ENCODE measurements around the gene SYNGR2. TPM values are rescaled to one million over a fixed set of nuclear protein-coding genes. Genes with fewer than 3 reads are reported as not detected.

The SYNGR2 gene
- total and polyA plus RNA-seq, 4 experiments from 2014 or later = 60.3 to 234 (median 103) TPM

GRCh38 chr17:78204387-78205123 lies 36.2 kb downstream of the SYNGR2 start:
- ChIA-PET POLR2A (ENCODE audit: partially characterized antibody) (no interaction called here), CTCF (ENCODE audit: partially characterized antibody) (no interaction called here)
- intact Hi-C loops (cut with micrococcal nuclease) = no loop called here
- Mint-ChIP-seq H3K4me1 (no peaks in the 10 kb centered on the region), H3K27ac (peak overlapping the region in 1 of 7 donors; percentile 22), H3K9me3 (no peaks in the 10 kb centered on the region), H3K36me3 (no peaks in the 10 kb centered on the region), H3K27me3 (no peaks in the 10 kb centered on the region), H3K4me3 (no peak overlapping the region)
- Histone ChIP-seq H3K4me3 (ENCODE audit: low read length in 2 of 2) (no peak overlapping the region), H3K27me3 (ENCODE audit: insufficient read depth, low read length) (no peaks in the 10 kb centered on the region), H3K36me3 (ENCODE audit: insufficient read depth, low read length) (no peaks in the 10 kb centered on the region), H3K4me1 (ENCODE audit: insufficient read depth, low read length) (no peaks in the 10 kb centered on the region), H3K27ac (ENCODE audit: low read depth, low read length) (no peak overlapping the region), H3K9me3 (ENCODE audit: control insufficient read depth in 1 of 2, low read length in 2 of 2) (no peaks in the 10 kb centered on the region)
- no peak for DNase-seq

GRCh38 chr17:78205124-78205775 lies 36.9 kb downstream of the SYNGR2 start:
- Histone ChIP-seq H3K4me3 (ENCODE audit: low read length in 2 of 2) (no peak overlapping the region), H3K27me3 (ENCODE audit: insufficient read depth, low read length) (no peaks in the 10 kb centered on the region), H3K36me3 (ENCODE audit: insufficient read depth, low read length) (no peaks in the 10 kb centered on the region), H3K27ac (ENCODE audit: low read depth, low read length) (no peak overlapping the region), H3K9me3 (ENCODE audit: control insufficient read depth in 1 of 2, low read length in 2 of 2) (no peaks in the 10 kb centered on the region), H3K4me1 (ENCODE audit: insufficient read depth, low read length) (no peaks in the 10 kb centered on the region)
- no peak for DNase-seq
- Mint-ChIP-seq H3K27ac (peak overlapping the region in 1 of 7 donors; percentile 29), H3K4me3 (no peak overlapping the region), H3K27me3 (no peaks in the 10 kb centered on the region), H3K36me3 (no peaks in the 10 kb centered on the region), H3K4me1 (no peaks in the 10 kb centered on the region), H3K9me3 (no peaks in the 10 kb centered on the region)
- intact Hi-C loops (cut with micrococcal nuclease) = no loop called here
- POLR2A ChIA-PET (ENCODE audit: partially characterized antibody) = no interaction called here
- CTCF ChIA-PET (ENCODE audit: partially characterized antibody) = no interaction called here

GRCh38 chr17:78206298-78206697 lies 37.9 kb downstream of the SYNGR2 start:
- Mint-ChIP-seq H3K27me3 (no peaks in the 10 kb centered on the region), H3K4me1 (no peaks in the 10 kb centered on the region), H3K9me3 (no peaks in the 10 kb centered on the region), H3K36me3 (no peaks in the 10 kb centered on the region), H3K27ac (no peak overlapping the region), H3K4me3 (no peak overlapping the region)
- Histone ChIP-seq H3K9me3 (ENCODE audit: control insufficient read depth in 1 of 2, low read length in 2 of 2) (no peaks in the 10 kb centered on the region), H3K36me3 (ENCODE audit: insufficient read depth, low read length) (no peaks in the 10 kb centered on the region), H3K27me3 (ENCODE audit: insufficient read depth, low read length) (no peaks in the 10 kb centered on the region), H3K27ac (ENCODE audit: low read depth, low read length) (no peak overlapping the region), H3K4me3 (ENCODE audit: low read length in 2 of 2) (no peak overlapping the region), H3K4me1 (ENCODE audit: insufficient read depth, low read length) (no peaks in the 10 kb centered on the region)
- CTCF ChIA-PET (ENCODE audit: partially characterized antibody) = interaction anchor here (0.8 kb wide), 1 partner anchor 14 kb away, joined by 4 read pairs; no protein-coding TSS in a partner anchor
- intact Hi-C loops (cut with micrococcal nuclease) = no loop called here
- no peak for DNase-seq
- POLR2A ChIA-PET (ENCODE audit: partially characterized antibody) = no interaction called here

- Mint-ChIP-seq H3K36me3 (no peaks in the 10 kb centered on the region), H3K9me3 (no peaks in the 10 kb centered on the region), H3K27me3 (no peaks in the 10 kb centered on the region), H3K27ac (no peak overlapping the region), H3K4me1 (no peaks in the 10 kb centered on the region), H3K4me3 (no peak overlapping the region)
- no peaks in the 10 kb centered on the region for H3K9me3 ChIP-seq (ENCODE audit: control insufficient read depth in 1 of 2, low read length in 2 of 2)
- H3K4me1 ChIP-seq (ENCODE audit: insufficient read depth, low read length) = no peaks in the 10 kb centered on the region
- H3K4me3 ChIP-seq (ENCODE audit: low read length in 2 of 2) = no peak overlapping the region
- CTCF ChIA-PET (ENCODE audit: partially characterized antibody) = no interaction called here
- POLR2A ChIA-PET (ENCODE audit: partially characterized antibody) = no interaction called here
- H3K27me3 ChIP-seq (ENCODE audit: insufficient read depth, low read length) = no peaks in the 10 kb centered on the region
- no peak overlapping the region for H3K27ac ChIP-seq (ENCODE audit: low read depth, low read length)
- no peak for DNase-seq
- H3K36me3 ChIP-seq (ENCODE audit: insufficient read depth, low read length) = no peaks in the 10 kb centered on the region
- intact Hi-C loops (cut with micrococcal nuclease) = no loop called here
Measured at GRCh38 chr17:78208486-78208885, 40.1 kb downstream of the SYNGR2 start.

- CTCF ChIA-PET (ENCODE audit: partially characterized antibody) = no interaction called here
- peak overlapping the region in 1 of 7 donors; percentile 46 for H3K27ac Mint-ChIP-seq
- no peaks in the 10 kb centered on the region for H3K27me3 Mint-ChIP-seq
- H3K4me1 Mint-ChIP-seq = peaks cover 3 to 9% (median 5%) of the 10 kb centered on the region in 4 donors
- H3K9me3 Mint-ChIP-seq = no peaks in the 10 kb centered on the region
- H3K36me3 Mint-ChIP-seq = no peaks in the 10 kb centered on the region
- Histone ChIP-seq H3K9me3 (ENCODE audit: control insufficient read depth in 1 of 2, low read length in 2 of 2) (no peaks in the 10 kb centered on the region), H3K4me3 (ENCODE audit: low read length in 2 of 2) (no peak overlapping the region), H3K27me3 (ENCODE audit: insufficient read depth, low read length) (no peaks in the 10 kb centered on the region), H3K27ac (ENCODE audit: low read depth, low read length) (no peak overlapping the region), H3K4me1 (ENCODE audit: insufficient read depth, low read length) (peaks cover 8% of the 10 kb centered on the region), H3K36me3 (ENCODE audit: insufficient read depth, low read length) (no peaks in the 10 kb centered on the region)
- intact Hi-C loops (cut with micrococcal nuclease) = no loop called here
- no peak for DNase-seq
- H3K4me3 Mint-ChIP-seq = no peak overlapping the region
- POLR2A ChIA-PET (ENCODE audit: partially characterized antibody) = no interaction called here
Measured at GRCh38 chr17:78210111-78210510, 41.7 kb downstream of the SYNGR2 start.

DNA sequence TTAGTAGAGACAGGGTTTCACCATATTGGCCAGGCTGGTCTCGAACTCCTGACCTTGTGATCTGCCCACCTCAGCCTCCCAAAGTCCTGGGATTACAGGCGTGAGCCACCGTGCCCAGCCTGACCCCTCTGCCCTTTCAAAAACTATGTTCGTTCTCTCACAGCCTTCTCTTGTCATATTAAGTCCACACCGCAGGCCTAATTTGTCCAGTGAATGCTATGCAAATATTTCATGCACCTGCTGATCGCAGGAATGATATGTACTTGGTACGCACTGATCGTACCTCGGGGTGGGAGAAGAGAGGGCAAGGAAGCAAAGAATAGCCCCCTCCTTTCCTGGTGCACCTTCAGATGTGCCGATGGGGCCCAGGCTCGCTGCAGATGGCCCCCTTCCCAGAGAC lies 42.7 kb downstream of the SYNGR2 start:
- H3K4me1 Mint-ChIP-seq = peaks cover 3 to 9% (median 5%) of the 10 kb centered on the region in 4 donors
- ChIA-PET POLR2A (ENCODE audit: partially characterized antibody) (no interaction called here), CTCF (ENCODE audit: partially characterized antibody) (no interaction called here)
- H3K27me3 Mint-ChIP-seq = no peaks in the 10 kb centered on the region
- Histone ChIP-seq H3K36me3 (ENCODE audit: insufficient read depth, low read length) (no peaks in the 10 kb centered on the region), H3K4me1 (ENCODE audit: insufficient read depth, low read length) (peaks cover 8% of the 10 kb centered on the region), H3K27ac (ENCODE audit: low read depth, low read length) (no peak overlapping the region), H3K27me3 (ENCODE audit: insufficient read depth, low read length) (no peaks in the 10 kb centered on the region), H3K4me3 (ENCODE audit: low read length in 2 of 2) (no peak overlapping the region), H3K9me3 (ENCODE audit: control insufficient read depth in 1 of 2, low read length in 2 of 2) (no peaks in the 10 kb centered on the region)
- H3K27ac Mint-ChIP-seq = no peak overlapping the region
- H3K9me3 Mint-ChIP-seq = no peaks in the 10 kb centered on the region
- intact Hi-C loops (cut with micrococcal nuclease) = no loop called here
- DNase-seq = no peak
- H3K4me3 Mint-ChIP-seq = no peak overlapping the region
- H3K36me3 Mint-ChIP-seq = no peaks in the 10 kb centered on the region

DNA sequence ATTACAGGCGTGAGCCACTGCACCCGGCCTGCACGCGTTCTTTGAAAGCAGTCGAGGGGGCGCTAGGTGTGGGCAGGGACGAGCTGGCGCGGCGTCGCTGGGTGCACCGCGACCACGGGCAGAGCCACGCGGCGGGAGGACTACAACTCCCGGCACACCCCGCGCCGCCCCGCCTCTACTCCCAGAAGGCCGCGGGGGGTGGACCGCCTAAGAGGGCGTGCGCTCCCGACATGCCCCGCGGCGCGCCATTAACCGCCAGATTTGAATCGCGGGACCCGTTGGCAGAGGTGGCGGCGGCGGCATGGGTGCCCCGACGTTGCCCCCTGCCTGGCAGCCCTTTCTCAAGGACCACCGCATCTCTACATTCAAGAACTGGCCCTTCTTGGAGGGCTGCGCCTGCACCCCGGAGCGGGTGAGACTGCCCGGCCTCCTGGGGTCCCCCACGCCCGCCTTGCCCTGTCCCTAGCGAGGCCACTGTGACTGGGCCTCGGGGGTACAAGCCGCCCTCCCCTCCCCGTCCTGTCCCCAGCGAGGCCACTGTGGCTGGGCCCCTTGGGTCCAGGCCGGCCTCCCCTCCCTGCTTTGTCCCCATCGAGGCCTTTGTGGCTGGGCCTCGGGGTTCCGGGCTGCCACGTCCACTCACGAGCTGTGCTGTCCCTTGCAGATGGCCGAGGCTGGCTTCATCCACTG lies 45.8 kb downstream of the SYNGR2 start, which contains the start of gene BIRC5:
TSS of gene BIRC5 (plus strand) at position 238 of the 690 bp plus-strand sequence. CDS start at position 302, 64 bp downstream.
- ChIA-PET CTCF (ENCODE audit: partially characterized antibody) (no interaction called here), POLR2A (ENCODE audit: partially characterized antibody) (interaction anchor here (2.1 kb wide), 1 partner anchor 74 kb away, joined by 8 read pairs; no protein-coding TSS in a partner anchor)
- Mint-ChIP-seq H3K27me3 (no peaks in the 10 kb centered on the region), H3K36me3 (no peaks in the 10 kb centered on the region), H3K9me3 (no peaks in the 10 kb centered on the region), H3K4me1 (peaks cover 3 to 9% (median 5%) of the 10 kb centered on the region in 4 donors), H3K4me3 (peak within 1 kb of the TSS; percentile 28 to 84 (median 74)), H3K27ac (peak within 1 kb of the TSS in 2 of 7 donors; percentile 41 to 84)
- H3K27me3 ChIP-seq (ENCODE audit: insufficient read depth, low read length) = no peaks in the 10 kb centered on the region
- H3K27ac ChIP-seq (ENCODE audit: low read depth, low read length) = peak within 1 kb of the TSS; percentile 21
- peak; percentile 86 to 88 (median 87) for DNase-seq
- intact Hi-C loops (cut with micrococcal nuclease) = loop anchor here (1.0 to 2.0 kb wide), 2 partner anchors 39 to 74 kb away; no protein-coding TSS in a partner anchor
- H3K36me3 ChIP-seq (ENCODE audit: insufficient read depth, low read length) = no peaks in the 10 kb centered on the region
- peak within 1 kb of the TSS in 1 of 2 donors; percentile 69 for H3K4me3 ChIP-seq (ENCODE audit: low read length in 2 of 2)
- H3K9me3 ChIP-seq (ENCODE audit: control insufficient read depth in 1 of 2, low read length in 2 of 2) = no peaks in the 10 kb centered on the region
- H3K4me1 ChIP-seq (ENCODE audit: insufficient read depth, low read length) = peaks cover 8% of the 10 kb centered on the region
